Stimulated activated CD8-positive, alpha-beta memory T cell treated with anti-CD3 and anti-CD28 coated beads, Interleukin-12 subunit alpha, Interleukin-12 subunit beta, amount 100 ng/mL, for 24 hours (primary cell): ENCODE measurements around the gene SAE1.

Experiments used
- DNase-seq: peaks from one replicate; pipeline ENCODE4 v3.0.0-alpha.2; 2020; ENCODE audit errors: extremely low read depth

SAE1 gene

GRCh38 chr19:47221080-47221841 is 90.6 kb downstream of the SAE1 start:
- no peak for DNase-seq

DNA sequence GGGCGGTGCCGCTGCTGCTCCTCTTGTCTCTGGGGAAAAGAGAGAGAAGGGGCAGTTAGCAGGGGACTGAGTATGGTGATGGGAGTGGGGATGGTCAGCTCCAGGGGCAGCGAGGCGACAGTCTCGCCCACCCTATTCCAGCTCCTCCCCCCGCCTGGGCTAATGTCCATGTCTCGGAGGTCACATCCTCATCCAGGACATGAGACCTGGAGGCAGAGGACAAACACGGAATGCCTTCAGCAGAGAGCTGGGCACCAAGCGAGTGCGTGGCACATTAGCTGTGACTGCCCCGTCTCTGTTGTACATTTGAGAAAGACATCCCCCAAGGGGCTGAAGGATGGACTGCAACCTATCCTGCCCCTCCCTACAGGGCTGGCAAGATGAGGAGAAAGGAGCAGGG is 91.3 kb downstream of the SAE1 start:
- DNase-seq, result no peak

DNA sequence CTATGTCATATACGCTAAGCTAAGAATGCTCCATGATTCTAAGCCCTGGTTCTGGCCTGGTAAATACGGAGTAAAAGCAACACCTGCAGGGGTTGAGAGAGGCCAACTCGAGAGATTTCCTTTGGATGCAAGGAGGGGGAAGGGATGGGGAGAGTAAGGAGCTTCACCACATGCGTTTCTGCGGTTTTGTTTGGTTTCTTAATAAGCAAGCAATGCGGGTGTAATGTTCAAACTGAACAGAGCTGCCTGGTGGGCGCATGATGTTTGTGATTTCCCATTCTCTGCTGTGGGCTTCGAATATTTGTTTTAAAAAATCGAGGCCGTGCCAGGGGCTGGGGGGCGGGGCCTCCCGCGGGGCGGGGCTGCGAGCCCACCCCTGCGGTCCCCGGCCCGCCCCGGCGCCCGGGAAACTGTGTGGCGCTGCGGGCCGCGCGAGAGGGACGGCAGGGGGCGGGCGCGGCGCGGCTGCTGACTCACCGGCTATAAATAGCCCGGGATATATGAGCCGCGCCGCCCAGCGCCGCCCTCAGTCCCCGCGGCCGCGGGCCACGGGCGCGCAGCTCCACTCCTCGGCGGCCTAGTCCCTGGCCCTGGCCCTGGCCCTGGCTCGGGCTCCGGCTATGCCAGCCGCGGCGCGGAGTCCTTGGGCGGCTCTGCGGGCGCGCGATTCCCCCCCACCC is 95.3 kb downstream of the SAE1 start:
- peak; percentile 65 for DNase-seq

DNA sequence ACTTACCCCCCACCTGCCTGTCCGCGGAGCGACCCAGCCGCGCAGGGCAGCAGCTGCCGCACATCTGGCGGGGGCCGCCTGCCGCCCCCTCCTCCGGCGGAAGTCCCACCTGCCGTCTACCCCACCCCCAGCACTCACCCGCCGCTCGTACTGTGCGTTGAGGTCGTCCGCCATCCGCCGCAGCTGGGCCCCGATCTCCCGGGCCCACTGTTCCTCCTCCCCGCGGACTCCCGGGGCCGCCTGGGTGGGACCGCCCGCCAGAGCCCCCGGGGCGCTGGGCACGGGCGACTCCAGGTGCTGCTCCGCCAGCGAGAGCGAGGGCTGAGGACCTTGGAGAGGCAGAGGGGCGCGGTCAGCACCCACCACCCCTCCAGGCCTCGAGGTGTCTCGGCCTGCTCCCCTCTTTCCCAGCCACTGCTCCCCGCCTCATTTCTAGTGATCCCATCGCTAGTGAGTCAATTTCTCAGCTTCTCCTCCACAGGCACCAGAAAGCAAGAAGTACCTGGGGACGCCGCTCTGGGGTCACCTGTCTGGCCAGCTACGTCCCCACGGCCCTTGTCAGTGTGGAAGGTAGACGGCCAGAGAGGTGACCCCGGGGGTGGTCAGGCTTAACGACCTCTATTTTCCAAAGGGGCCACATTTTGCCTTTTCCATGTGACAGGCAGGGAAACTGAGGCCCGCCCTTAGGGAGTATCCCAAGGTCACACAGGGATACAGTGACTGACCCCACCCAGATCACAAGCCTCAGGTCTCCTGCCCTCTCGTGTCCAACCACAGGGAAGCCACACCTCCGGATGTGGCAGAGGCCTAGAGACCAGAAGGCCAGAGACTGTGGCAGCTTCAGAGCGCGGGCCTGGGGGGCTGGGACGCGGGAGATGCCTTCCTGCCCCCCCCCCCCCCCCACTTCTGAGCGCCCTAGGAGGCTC is 96.1 kb downstream of the SAE1 start:
- no peak for DNase-seq

- no peak for DNase-seq
Measured at GRCh38 chr19:47227352-47228167, 96.9 kb downstream of the SAE1 start.

DNA sequence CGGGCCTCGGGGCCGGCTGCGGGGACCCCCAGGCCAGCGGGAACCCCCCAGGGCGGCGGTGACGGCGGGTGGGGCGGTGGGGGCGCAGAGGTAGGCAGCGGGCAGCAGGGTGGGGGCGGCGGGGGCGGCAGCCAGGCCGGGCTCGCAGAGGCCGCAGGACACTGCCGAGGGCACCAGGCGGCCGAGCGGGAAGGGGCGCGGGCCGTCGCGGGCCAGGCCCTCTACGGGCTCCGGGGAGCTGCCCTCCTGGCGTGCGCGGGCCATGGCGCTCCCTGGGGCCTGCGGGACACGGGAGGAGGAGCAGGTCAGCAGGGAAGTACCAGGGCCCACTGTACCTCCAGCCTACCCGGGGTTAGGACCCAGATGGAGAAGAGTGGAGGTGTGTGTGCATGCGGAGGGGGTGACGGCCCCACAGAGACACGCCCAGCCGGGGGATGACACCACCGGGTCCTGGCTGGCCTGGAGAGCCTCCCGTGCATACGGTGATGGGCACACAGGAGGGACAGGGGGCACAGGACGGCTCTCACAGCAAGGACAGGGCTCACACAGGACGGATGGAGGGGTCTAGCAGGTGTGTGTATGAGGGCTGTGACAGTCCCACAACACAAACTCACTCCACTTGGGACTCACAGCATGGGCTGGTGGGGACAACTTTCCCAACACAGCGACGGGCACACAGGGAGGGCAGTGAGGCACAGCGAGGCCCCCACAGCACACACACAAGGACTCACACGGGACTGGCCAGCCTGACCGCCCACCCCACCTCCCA is 97.7 kb downstream of the SAE1 start:
- DNase-seq, result no peak

- DNase-seq, result no peak
Measured at GRCh38 chr19:47228937-47229675, 98.5 kb downstream of the SAE1 start.

DNA sequence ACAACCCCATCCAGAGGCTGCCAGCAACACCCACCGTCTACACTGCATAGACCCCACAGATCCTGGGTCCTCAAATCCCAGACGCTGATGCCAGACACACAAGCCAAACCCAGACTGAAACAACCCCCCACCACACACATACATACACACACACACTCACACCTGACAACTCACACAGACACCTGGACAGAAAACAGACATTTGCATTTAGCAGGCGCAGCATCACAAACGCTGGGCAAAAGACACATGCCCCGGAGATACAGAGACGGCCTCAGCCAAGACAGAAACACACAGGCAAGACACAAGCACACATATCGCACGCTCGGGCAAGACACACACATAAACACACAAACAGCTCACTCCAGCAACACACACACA is 99.0 kb downstream of the SAE1 start:
- DNase-seq, result no peak

- DNase-seq, result no peak
Measured at GRCh38 chr19:47230054-47230920, 99.7 kb downstream of the SAE1 start.

DNA sequence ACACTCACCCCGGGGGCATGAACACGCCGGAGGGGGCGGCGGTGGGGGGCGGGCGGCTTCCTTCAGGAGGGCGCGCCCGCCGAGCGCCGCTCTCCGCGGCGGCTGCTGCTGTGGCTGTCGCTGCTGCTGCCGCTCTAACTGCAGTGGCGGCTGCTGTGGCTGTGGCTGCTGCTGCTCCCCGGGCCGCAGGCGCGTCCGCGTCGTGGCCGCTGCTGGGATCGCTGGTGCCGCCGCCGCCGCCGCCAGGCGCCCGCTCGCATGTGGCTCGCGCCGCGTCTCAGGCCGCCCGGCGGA is 100.2 kb downstream of the SAE1 start, which contains the start of gene BBC3:
BBC3 (minus strand) TSS at position 279 of the 294 bp plus-strand sequence. CDS start 2,768 bp downstream, outside the sequence.
- no peak for DNase-seq

GRCh38 chr19:47231215-47232054 is 100.8 kb downstream of the SAE1 start:
- peak; percentile 76 for DNase-seq

GRCh38 chr19:47232422-47233211 is 102.0 kb downstream of the SAE1 start:
- no peak for DNase-seq

DNA sequence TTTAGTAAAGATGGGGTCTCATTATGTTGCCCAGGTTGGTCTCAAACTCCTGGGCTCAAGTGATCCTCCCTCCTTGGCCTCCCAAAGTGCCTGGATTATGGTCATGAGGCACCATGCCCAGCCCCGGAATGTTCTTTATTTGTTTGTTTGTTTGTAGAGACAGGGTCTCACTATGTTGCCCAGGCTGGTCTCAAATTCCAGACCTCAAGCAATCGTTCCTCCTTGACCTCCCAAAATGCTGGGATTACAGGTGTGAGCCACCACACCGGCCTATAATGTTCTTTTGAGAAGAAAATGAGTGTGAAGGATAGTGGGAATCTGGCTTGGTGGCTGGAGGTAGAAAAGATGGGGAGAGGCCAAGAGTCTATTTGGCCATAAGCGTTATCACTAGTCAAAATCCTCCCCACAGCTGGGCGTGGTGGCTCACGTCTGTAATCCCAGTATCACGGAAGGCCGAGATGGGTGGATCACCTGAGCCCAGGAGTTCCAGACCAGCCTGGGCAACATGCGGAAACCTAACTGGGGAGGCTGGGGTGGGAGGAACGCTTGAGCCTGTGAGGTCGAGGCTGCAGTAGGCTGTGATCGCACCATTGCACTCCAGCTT is 105.5 kb downstream of the SAE1 start:
- DNase-seq, result no peak

- no peak for DNase-seq
Measured at GRCh38 chr19:47239152-47239551, 108.5 kb downstream of the SAE1 start.

GRCh38 chr19:47239610-47240296 is 109.1 kb downstream of the SAE1 start:
- no peak for DNase-seq

DNA sequence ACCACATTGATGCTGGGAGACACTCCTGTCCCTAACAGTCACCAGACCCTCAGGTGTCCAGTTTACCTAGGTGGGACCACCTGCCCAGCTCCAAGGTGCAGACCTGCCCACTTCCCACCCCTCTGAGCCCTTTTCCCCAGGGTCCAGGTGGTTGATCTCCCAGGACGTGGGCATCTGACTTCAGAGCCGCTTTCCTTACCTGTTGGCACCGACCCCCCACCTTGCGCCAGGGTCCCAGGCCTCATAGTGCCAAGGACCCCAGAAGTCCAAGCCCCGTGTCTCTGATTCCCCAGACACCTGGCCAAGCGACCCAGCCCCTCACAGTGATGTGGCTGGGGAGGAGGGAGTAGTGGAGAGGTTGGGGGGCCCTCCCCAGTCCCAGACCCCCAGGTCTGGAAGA is 109.9 kb downstream of the SAE1 start:
- no peak for DNase-seq
